ENCODE results near the gene KIFC3. TPM values are rescaled to one million over a fixed set of nuclear protein-coding genes. Genes with fewer than 3 reads are reported as not detected.

KIFC3 gene
- total RNA-seq, 1 donor from 2014 or later, result 15.4 TPM

- Mint-ChIP-seq H3K4me3 (ENCODE audit: unreplicated experiment) (no peak overlapping the region), H3K27me3 (ENCODE audit: unreplicated experiment) (peaks cover 3% of the 10 kb centered on the region), H3K27ac (ENCODE audit: unreplicated experiment) (no peak overlapping the region), H3K9me3 (ENCODE audit: unreplicated experiment) (no peaks in the 10 kb centered on the region), H3K36me3 (ENCODE audit: low read depth, unreplicated experiment) (peaks cover 3% of the 10 kb centered on the region), H3K4me1 (ENCODE audit: unreplicated experiment) (peaks cover 8% of the 10 kb centered on the region)
- DNase-seq (ENCODE audit: low spot score), result no peak
- no peak for TF ChIP-seq CTCF (IDR thresholded peaks at IDR 0.05; ENCODE audit: unreplicated experiment)
These were observed 42.2 kb upstream of the KIFC3 start for GRCh38 chr16:57844416-57845030.

- H3K4me3 Mint-ChIP-seq (ENCODE audit: unreplicated experiment), result no peak overlapping the region
- no peaks in the 10 kb centered on the region for H3K9me3 Mint-ChIP-seq (ENCODE audit: unreplicated experiment)
- H3K27me3 Mint-ChIP-seq (ENCODE audit: unreplicated experiment), result peaks cover 3% of the 10 kb centered on the region
- H3K4me1 Mint-ChIP-seq (ENCODE audit: unreplicated experiment), result peaks cover 9% of the 10 kb centered on the region
- TF ChIP-seq CTCF (IDR thresholded peaks at IDR 0.05; ENCODE audit: unreplicated experiment), result no peak
- no peak overlapping the region for H3K27ac Mint-ChIP-seq (ENCODE audit: unreplicated experiment)
- H3K36me3 Mint-ChIP-seq (ENCODE audit: low read depth, unreplicated experiment), result peaks cover 3% of the 10 kb centered on the region
- DNase-seq (ENCODE audit: low spot score), result no peak
These were observed 41.1 kb upstream of the KIFC3 start for GRCh38 chr16:57843400-57843799.

- no peak for TF ChIP-seq CTCF (IDR thresholded peaks at IDR 0.05; ENCODE audit: unreplicated experiment)
- Mint-ChIP-seq H3K36me3 (ENCODE audit: low read depth, unreplicated experiment) (peaks cover 3% of the 10 kb centered on the region), H3K27ac (ENCODE audit: unreplicated experiment) (no peak overlapping the region), H3K4me3 (ENCODE audit: unreplicated experiment) (no peak overlapping the region), H3K9me3 (ENCODE audit: unreplicated experiment) (no peaks in the 10 kb centered on the region), H3K27me3 (ENCODE audit: unreplicated experiment) (peaks cover 3% of the 10 kb centered on the region), H3K4me1 (ENCODE audit: unreplicated experiment) (peaks cover 9% of the 10 kb centered on the region)
- DNase-seq (ENCODE audit: low spot score), result no peak
These were observed 40.3 kb upstream of the KIFC3 start for GRCh38 chr16:57842601-57843000.

GRCh38 chr16:57840833-57841232 is 38.5 kb upstream of the KIFC3 start:
- no peaks in the 10 kb centered on the region for H3K36me3 Mint-ChIP-seq (ENCODE audit: low read depth, unreplicated experiment)
- no peak for DNase-seq (ENCODE audit: low spot score)
- H3K27ac Mint-ChIP-seq (ENCODE audit: unreplicated experiment), result no peak overlapping the region
- no peak for TF ChIP-seq CTCF (IDR thresholded peaks at IDR 0.05; ENCODE audit: unreplicated experiment)
- H3K4me1 Mint-ChIP-seq (ENCODE audit: unreplicated experiment), result peaks cover 5% of the 10 kb centered on the region
- no peaks in the 10 kb centered on the region for H3K9me3 Mint-ChIP-seq (ENCODE audit: unreplicated experiment)
- H3K27me3 Mint-ChIP-seq (ENCODE audit: unreplicated experiment), result peaks cover 2% of the 10 kb centered on the region
- H3K4me3 Mint-ChIP-seq (ENCODE audit: unreplicated experiment), result no peak overlapping the region

DNA sequence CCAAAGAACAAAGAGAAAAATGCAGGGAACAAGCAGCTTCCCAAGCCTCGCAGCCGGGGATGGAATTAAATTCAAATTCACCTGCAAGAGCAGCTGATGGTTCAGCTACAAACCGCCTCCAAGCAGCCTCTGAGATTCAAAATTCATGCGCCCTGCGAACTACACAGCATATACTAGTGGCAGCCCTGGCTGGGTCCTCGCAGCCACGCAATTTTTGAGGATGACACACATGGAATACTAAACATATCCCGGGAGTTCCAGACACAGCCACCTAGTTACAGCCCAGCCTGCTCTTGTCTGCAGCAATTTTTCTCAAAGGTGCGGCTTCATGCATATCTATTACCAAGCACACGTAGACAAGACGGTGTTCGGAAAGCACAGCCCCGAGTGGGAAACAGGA is 35.9 kb upstream of the KIFC3 start:
- Mint-ChIP-seq H3K4me3 (ENCODE audit: unreplicated experiment) (no peak overlapping the region), H3K9me3 (ENCODE audit: unreplicated experiment) (no peaks in the 10 kb centered on the region), H3K27ac (ENCODE audit: unreplicated experiment) (peak overlapping the region; percentile 24), H3K36me3 (ENCODE audit: low read depth, unreplicated experiment) (no peaks in the 10 kb centered on the region), H3K27me3 (ENCODE audit: unreplicated experiment) (peaks cover 2% of the 10 kb centered on the region), H3K4me1 (ENCODE audit: unreplicated experiment) (peaks cover 2% of the 10 kb centered on the region)
- DNase-seq (ENCODE audit: low spot score), result no peak
- TF ChIP-seq CTCF (IDR thresholded peaks at IDR 0.05; ENCODE audit: unreplicated experiment), result no peak

Measured in endothelial cell (in vitro differentiated cells).